Limb (tissue), 2 donors: ENCODE measurements around the gene UBAC1.

ENCODE experiments used
- DNase-seq, 2 donors: peaks; one replicate each; pipeline ENCODE4 v3.0.0-alpha.2; 2016; ENCODE audit errors: extremely low spot score in 2 of 2

The UBAC1 gene

GRCh38 chr9:135885100-135885853 is 75.9 kb downstream of the UBAC1 start:
- DNase-seq: no peak

DNA sequence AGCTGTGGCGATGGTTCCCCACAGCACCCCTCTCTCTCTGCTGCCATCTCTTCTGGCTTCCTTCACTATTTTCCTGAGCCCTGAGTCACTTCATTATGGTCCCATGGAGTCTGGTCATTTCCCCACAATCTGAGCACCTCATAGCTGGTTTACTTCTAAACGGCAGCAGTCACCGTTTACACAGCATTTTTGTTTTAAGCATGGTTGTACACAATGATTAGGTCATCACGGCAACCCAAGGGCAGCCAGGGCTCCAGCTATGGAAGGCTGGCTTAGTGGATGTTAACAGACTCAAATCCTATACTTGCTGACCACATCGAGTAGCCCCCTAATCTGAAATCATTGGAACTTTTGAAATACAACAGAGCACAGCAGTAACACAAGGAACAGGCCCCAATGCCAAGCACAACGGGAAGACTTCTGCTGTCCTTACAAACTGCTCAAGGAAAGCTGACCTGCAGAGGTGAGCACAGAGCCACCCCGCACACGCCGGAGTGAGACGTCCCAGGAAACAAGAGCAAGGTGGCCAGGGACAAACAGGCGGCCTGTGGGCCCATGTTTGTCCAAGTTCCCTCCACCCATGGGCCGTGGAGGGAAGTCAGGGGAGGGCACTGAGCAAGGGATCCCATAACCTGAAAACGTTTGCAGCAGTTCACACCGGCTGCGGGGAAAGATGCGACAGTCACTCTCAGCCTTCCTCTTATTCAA is 76.7 kb downstream of the UBAC1 start:
- DNase-seq: no peak

GRCh38 chr9:135883410-135884089 is 77.6 kb downstream of the UBAC1 start:
- no peak for DNase-seq
